Dedifferentiated amniotic fluid mesenchymal stem cell (primary cell): ENCODE results near the gene HSFX4.
"Not testable (repeated sequence)": the region's sequence is repeated elsewhere in the genome, so short reads cannot be mapped to it uniquely, and the experiment has no call there.

Source experiments
- DNase-seq: peaks from one replicate; pipeline ENCODE4 v3.0.0-alpha.2; 2016; ENCODE audit errors: extremely low spot score

Gene HSFX4

GRCh38 chrX:149937871-149938426, 8.6 kb downstream of the HSFX4 start:
- DNase-seq: no peak

GRCh38 chrX:149938427-149938880, 9.1 kb downstream of the HSFX4 start, which contains the start of gene EOLA2:
Gene EOLA2 (minus strand): TSS chrX:149938491. CDS start chrX:149933874, 4,617 bp downstream.
- peak; percentile 95 for DNase-seq

- DNase-seq: peak; percentile 90
These were observed 9.7 kb downstream of the HSFX4 start for GRCh38 chrX:149938881-149939654.

GRCh38 chrX:149939655-149939904, 10.2 kb downstream of the HSFX4 start:
- DNase-seq: no peak

- peak; percentile 94 for DNase-seq
These were observed 10.7 kb downstream of the HSFX4 start for GRCh38 chrX:149939905-149940673.

- DNase-seq: not testable (repeated sequence)
These were observed 11.3 kb downstream of the HSFX4 start for GRCh38 chrX:149940674-149941024.

- not testable (repeated sequence) for DNase-seq
These were observed 15.8 kb downstream of the HSFX4 start for GRCh38 chrX:149945087-149945670.

GRCh38 chrX:149945820-149946219, 16.4 kb downstream of the HSFX4 start:
- not testable (repeated sequence) for DNase-seq

GRCh38 chrX:149946932-149947331, 17.6 kb downstream of the HSFX4 start:
- DNase-seq: not testable (repeated sequence)

- DNase-seq: no peak
These were observed 18.6 kb downstream of the HSFX4 start for GRCh38 chrX:149948016-149948415.

GRCh38 chrX:149949743-149950436, 20.5 kb downstream of the HSFX4 start:
- DNase-seq: peak; percentile 10

- DNase-seq: peak; percentile 27
These were observed 21.3 kb downstream of the HSFX4 start for GRCh38 chrX:149950681-149951080.

- DNase-seq: no peak
These were observed 32.2 kb downstream of the HSFX4 start for GRCh38 chrX:149961572-149961971.

- no peak for DNase-seq
These were observed 32.6 kb downstream of the HSFX4 start for GRCh38 chrX:149962010-149962409.

- peak; percentile 52 for DNase-seq
These were observed 33.7 kb downstream of the HSFX4 start for GRCh38 chrX:149962859-149963757.

GRCh38 chrX:149979126-149979644, 49.8 kb downstream of the HSFX4 start:
- DNase-seq: no peak
